ENCODE results near the gene CITED2. TPM values are rescaled to one million over a fixed set of nuclear protein-coding genes. Genes with fewer than 3 reads are reported as not detected.

CITED2 gene
- total RNA-seq, 3 donors from 2014 or later (not counting 1 experiment from before 2014, with no cell fraction given): 89.8 to 152 (median 112) TPM

GRCh38 chr6:139338795-139339194, 35.7 kb downstream of the CITED2 start:
- Histone ChIP-seq H3K4me1 (ENCODE audit: control insufficient read depth, insufficient read depth, low read length) (peaks cover 7% of the 10 kb centered on the region), H3K27me3 (ENCODE audit: control insufficient read depth, insufficient read depth, low read length) (no peaks in the 10 kb centered on the region), H3K4me3 (ENCODE audit: low read length) (no peak overlapping the region), H3K9me3 (ENCODE audit: control insufficient read depth, insufficient read depth, low read length) (no peaks in the 10 kb centered on the region), H3K27ac (ENCODE audit: low read length) (no peak overlapping the region), H3K36me3 (ENCODE audit: control insufficient read depth, insufficient read depth, low read length) (no peaks in the 10 kb centered on the region)
- intact Hi-C loops (cut with micrococcal nuclease): no loop called here
- Mint-ChIP-seq H3K9me3 (no peaks in the 10 kb centered on the region), H3K4me1 (peaks cover 10 to 13% of the 10 kb centered on the region in 2 donors), H3K27ac (no peak overlapping the region), H3K36me3 (no peaks in the 10 kb centered on the region), H3K27me3 (ENCODE audit: low read depth in 2 of 2) (no peaks in the 10 kb centered on the region), H3K4me3 (no peak overlapping the region)
- ATAC-seq (no peak), DNase-seq (no peak)
- TF ChIP-seq, protein P1, sequence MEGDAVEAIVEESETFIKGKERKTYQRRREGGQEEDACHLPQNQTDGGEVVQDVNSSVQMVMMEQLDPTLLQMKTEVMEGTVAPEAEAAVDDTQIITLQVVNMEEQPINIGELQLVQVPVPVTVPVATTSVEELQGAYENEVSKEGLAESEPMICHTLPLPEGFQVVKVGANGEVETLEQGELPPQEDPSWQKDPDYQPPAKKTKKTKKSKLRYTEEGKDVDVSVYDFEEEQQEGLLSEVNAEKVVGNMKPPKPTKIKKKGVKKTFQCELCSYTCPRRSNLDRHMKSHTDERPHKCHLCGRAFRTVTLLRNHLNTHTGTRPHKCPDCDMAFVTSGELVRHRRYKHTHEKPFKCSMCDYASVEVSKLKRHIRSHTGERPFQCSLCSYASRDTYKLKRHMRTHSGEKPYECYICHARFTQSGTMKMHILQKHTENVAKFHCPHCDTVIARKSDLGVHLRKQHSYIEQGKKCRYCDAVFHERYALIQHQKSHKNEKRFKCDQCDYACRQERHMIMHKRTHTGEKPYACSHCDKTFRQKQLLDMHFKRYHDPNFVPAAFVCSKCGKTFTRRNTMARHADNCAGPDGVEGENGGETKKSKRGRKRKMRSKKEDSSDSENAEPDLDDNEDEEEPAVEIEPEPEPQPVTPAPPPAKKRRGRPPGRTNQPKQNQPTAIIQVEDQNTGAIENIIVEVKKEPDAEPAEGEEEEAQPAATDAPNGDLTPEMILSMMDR (IDR thresholded peaks at IDR 0.05): no peak
- 87% methylated on average over 9 of the region's 9 CpGs for WGBS (ENCODE audit: insufficient coverage)

GRCh38 chr6:139337830-139338229, 36.6 kb downstream of the CITED2 start:
- H3K4me1 ChIP-seq (ENCODE audit: control insufficient read depth, insufficient read depth, low read length): peaks cover under 1% of the 10 kb centered on the region
- Mint-ChIP-seq H3K9me3 (no peaks in the 10 kb centered on the region), H3K4me1 (peaks cover 3 to 4% of the 10 kb centered on the region in 2 donors), H3K36me3 (no peaks in the 10 kb centered on the region), H3K27me3 (ENCODE audit: low read depth in 2 of 2) (no peaks in the 10 kb centered on the region), H3K27ac (no peak overlapping the region), H3K4me3 (no peak overlapping the region)
- intact Hi-C loops (cut with micrococcal nuclease): no loop called here
- no peaks in the 10 kb centered on the region for H3K9me3 ChIP-seq (ENCODE audit: control insufficient read depth, insufficient read depth, low read length)
- ATAC-seq: no peak
- H3K27ac ChIP-seq (ENCODE audit: low read length): no peak overlapping the region
- no peak for DNase-seq
- no peak overlapping the region for H3K4me3 ChIP-seq (ENCODE audit: low read length)
- WGBS (ENCODE audit: insufficient coverage): 48% methylated on average over 5 of the region's 5 CpGs
- no peaks in the 10 kb centered on the region for H3K36me3 ChIP-seq (ENCODE audit: control insufficient read depth, insufficient read depth, low read length)
- TF ChIP-seq, protein P1 (IDR thresholded peaks at IDR 0.05): no peak
- no peaks in the 10 kb centered on the region for H3K27me3 ChIP-seq (ENCODE audit: control insufficient read depth, insufficient read depth, low read length)

DNA sequence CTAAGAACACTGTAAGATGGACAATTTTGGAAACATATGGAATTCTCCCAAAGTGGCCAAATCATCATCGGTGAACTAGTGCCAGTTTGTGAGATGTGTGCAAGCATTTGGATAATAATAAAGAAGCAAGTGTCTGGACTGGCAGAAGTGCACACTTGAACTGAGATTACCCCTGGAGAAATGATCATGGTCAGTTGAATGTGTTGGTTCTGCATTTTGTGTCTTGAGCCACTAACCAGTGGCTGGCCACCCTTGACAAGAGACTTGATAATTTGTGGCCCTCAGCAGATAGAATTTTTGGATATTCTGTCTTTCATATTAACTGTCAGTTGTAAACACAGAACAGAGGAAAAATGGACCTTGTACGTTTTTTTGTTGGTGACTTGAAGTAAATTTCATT, 37.4 kb downstream of the CITED2 start:
- H3K4me3 ChIP-seq (ENCODE audit: low read length): no peak overlapping the region
- Mint-ChIP-seq H3K9me3 (no peaks in the 10 kb centered on the region), H3K27ac (no peak overlapping the region), H3K36me3 (no peaks in the 10 kb centered on the region), H3K4me1 (no peaks in the 10 kb centered on the region), H3K27me3 (ENCODE audit: low read depth in 2 of 2) (no peaks in the 10 kb centered on the region), H3K4me3 (no peak overlapping the region)
- DNase-seq (no peak), ATAC-seq (no peak)
- intact Hi-C loops (cut with micrococcal nuclease): no loop called here
- no peaks in the 10 kb centered on the region for H3K27me3 ChIP-seq (ENCODE audit: control insufficient read depth, insufficient read depth, low read length)
- H3K36me3 ChIP-seq (ENCODE audit: control insufficient read depth, insufficient read depth, low read length): no peaks in the 10 kb centered on the region
- WGBS (ENCODE audit: insufficient coverage): 100% methylated on average over 1 of the region's 2 CpGs
- no peaks in the 10 kb centered on the region for H3K4me1 ChIP-seq (ENCODE audit: control insufficient read depth, insufficient read depth, low read length)
- H3K27ac ChIP-seq (ENCODE audit: low read length): no peak overlapping the region
- no peaks in the 10 kb centered on the region for H3K9me3 ChIP-seq (ENCODE audit: control insufficient read depth, insufficient read depth, low read length)
- TF ChIP-seq, protein P1 (IDR thresholded peaks at IDR 0.05): no peak

DNA sequence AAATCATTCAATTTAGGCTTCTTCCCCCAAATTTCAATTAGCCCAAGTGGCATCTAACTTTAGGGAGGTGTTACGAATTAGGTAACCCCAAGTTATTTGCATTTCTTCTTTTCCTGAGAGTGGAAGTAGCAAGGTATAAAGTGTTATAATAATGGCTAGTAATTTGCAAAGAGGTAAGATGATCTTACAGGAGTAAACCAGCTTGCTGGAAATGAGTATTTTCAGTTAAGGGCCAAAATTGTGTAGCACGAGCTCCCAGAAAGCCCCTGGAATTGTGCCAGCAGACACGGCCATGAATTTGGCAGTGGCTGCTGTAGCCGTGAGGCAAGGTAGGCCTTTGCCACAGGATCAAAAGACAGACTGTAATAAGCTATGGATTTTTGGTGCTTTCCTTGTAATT, 38.0 kb downstream of the CITED2 start:
- no peaks in the 10 kb centered on the region for H3K4me1 Mint-ChIP-seq
- no peak for ATAC-seq
- H3K27ac ChIP-seq (ENCODE audit: low read length): no peak overlapping the region
- TF ChIP-seq, protein P1 (IDR thresholded peaks at IDR 0.05): no peak
- intact Hi-C loops (cut with micrococcal nuclease): no loop called here
- H3K4me3 ChIP-seq (ENCODE audit: low read length): no peak overlapping the region
- DNase-seq: peak in 1 of 2 donors; percentile 40
- H3K9me3 Mint-ChIP-seq: no peaks in the 10 kb centered on the region
- H3K27me3 Mint-ChIP-seq (ENCODE audit: low read depth in 2 of 2): no peaks in the 10 kb centered on the region
- H3K36me3 ChIP-seq (ENCODE audit: control insufficient read depth, insufficient read depth, low read length): no peaks in the 10 kb centered on the region
- no peak overlapping the region for H3K27ac Mint-ChIP-seq
- H3K4me3 Mint-ChIP-seq: no peak overlapping the region
- H3K36me3 Mint-ChIP-seq: no peaks in the 10 kb centered on the region
- no peaks in the 10 kb centered on the region for H3K9me3 ChIP-seq (ENCODE audit: control insufficient read depth, insufficient read depth, low read length)
- WGBS (ENCODE audit: insufficient coverage): 66% methylated on average over 3 of the region's 4 CpGs
- H3K27me3 ChIP-seq (ENCODE audit: control insufficient read depth, insufficient read depth, low read length): no peaks in the 10 kb centered on the region
- H3K4me1 ChIP-seq (ENCODE audit: control insufficient read depth, insufficient read depth, low read length): no peaks in the 10 kb centered on the region
